Caco-2 (cell line): ENCODE data around the gene CTNNA2. TPM values are rescaled to one million over a fixed set of nuclear protein-coding genes. Genes with fewer than 3 reads are reported as not detected.
A peak's percentile ranks its signal among the peaks of the same experiment; 100 is the strongest.

Experiments
- BruUV-seq: library from RNA; stranded (reverse); fragments of 400-500 nt; replicated peaks from 2 replicates; lab custom pipeline; 2021; lab: Mats Ljungman, UMichigan
- CTCF ChIA-PET: fragments of 300-600 bp; sonication (Branson Sonifier 250); formaldehyde crosslinking; loops from one replicate; lab custom pipeline; 2022; ENCODE audit warnings: antibody characterized with exemption; lab: Charles Lee
- POLR2A ChIA-PET: fragments of 300-600 bp; sonication (Branson Sonifier 250); formaldehyde crosslinking; loops from one replicate; lab custom pipeline; 2022; ENCODE audit warnings: antibody characterized with exemption; lab: Charles Lee
- DNase-seq, 2 experiments: peaks; one replicate each; pipeline versions ENCODE4 v3.0.0 to v3.0.0-alpha.2; 2020 to 2022
- H3K27me3 ChIP-seq: replicated peaks from 2 replicates; pipeline ENCODE4 v1.6.0; 2011; ENCODE audit warnings: low read length; ENCODE audit not compliant: control insufficient read depth, insufficient read depth
- H3K36me3 ChIP-seq: 2 replicates; pipeline ENCODE4 v1.5.1; 2011; ENCODE audit warnings: low read length; ENCODE audit not compliant: control insufficient read depth, insufficient read depth
- H3K4me1 ChIP-seq: fragments of 250-450 bp; sonication (Bioruptor Pico); 2 replicates; pipeline ENCODE4 v1.5.1; 2020; ENCODE audit warnings: mild to moderate bottlenecking
- H3K4me3 ChIP-seq: 2 replicates; pipeline ENCODE4 v1.5.1; 2011; ENCODE audit warnings: low read depth, mild to moderate bottlenecking, control low read depth, low read length
- H3K9me3 ChIP-seq: fragments of 250-450 bp; sonication (Bioruptor Pico); 2 replicates; pipeline ENCODE4 v1.5.1; 2020; ENCODE audit warnings: mild to moderate bottlenecking, moderate library complexity
- H3K27ac Mint-ChIP-seq: one replicate; pipeline ENCODE4 v1.8.0; 2022; ENCODE audit warnings: mixed read lengths; ENCODE audit not compliant: unreplicated experiment
- H3K27me3 Mint-ChIP-seq: one replicate; pipeline ENCODE4 v1.8.0; 2022; ENCODE audit warnings: mixed read lengths; ENCODE audit not compliant: insufficient read depth, unreplicated experiment
- H3K36me3 Mint-ChIP-seq: one replicate; pipeline ENCODE4 v1.8.0; 2022; ENCODE audit warnings: mild to moderate bottlenecking, mixed read lengths; ENCODE audit not compliant: insufficient read depth, unreplicated experiment
- H3K4me1 Mint-ChIP-seq: one replicate; pipeline ENCODE4 v1.8.0; 2022; ENCODE audit warnings: low read depth, mixed read lengths; ENCODE audit not compliant: unreplicated experiment
- H3K4me3 Mint-ChIP-seq: one replicate; pipeline ENCODE4 v1.8.0; 2022; ENCODE audit warnings: mild to moderate bottlenecking, moderate library complexity, mixed read lengths; ENCODE audit not compliant: unreplicated experiment
- H3K9me3 Mint-ChIP-seq: one replicate; pipeline ENCODE4 v1.8.0; 2022; ENCODE audit warnings: mixed read lengths; ENCODE audit not compliant: unreplicated experiment
- CTCF ChIP-seq, 2 experiments: fragments of 200-600 bp in 1 of 2; IDR thresholded peaks; 1 replicate in 1 of 2; 2 replicates in 1 of 2; pipeline versions ENCODE4 v1.5.1 to v1.8.0; 2011 to 2022; ENCODE audit warnings: antibody characterized with exemption in 1 of 2, control low read depth in 1 of 2, inconsistent platforms in 1 of 2, low read depth in 1 of 2, low read length in 1 of 2, mild to moderate bottlenecking in 1 of 2, moderate library complexity in 1 of 2; ENCODE audit not compliant: insufficient read depth in 1 of 2, severe bottlenecking in 1 of 2, unreplicated experiment in 1 of 2
- intact Hi-C: fragments of 100-400 bp; cut with micrococcal nuclease; formaldehyde crosslinking; loops from one replicate; pipeline ENCODE4 v1.10.0; 2022; ENCODE audit not compliant: unreplicated experiment
- total RNA-seq: library from RNA; stranded (reverse); gene quantifications from 2 replicates; pipeline ENCODE4 v1.2.3, GENCODE V29; 2022

The CTNNA2 gene
- total RNA-seq, 1 experiment from 2014 or later, result not detected

GRCh38 chr2:79715338-79715737 is 202.5 kb downstream of the CTNNA2 start:
- no TSS peak for BruUV-seq
- Mint-ChIP-seq H3K36me3 (no peaks in the 10 kb centered on the region), H3K27me3 (peaks cover 3% of the 10 kb centered on the region), H3K9me3 (no peaks in the 10 kb centered on the region), H3K27ac (no peak overlapping the region), H3K4me1 (no peaks in the 10 kb centered on the region), H3K4me3 (no peak overlapping the region)
- POLR2A ChIA-PET, result no interaction called here
- CTCF ChIA-PET, result interaction anchor here (0.7 kb wide), 1 partner anchor 54 kb away, joined by 5 read pairs; no protein-coding TSS in a partner anchor
- Histone ChIP-seq H3K36me3 (no peaks in the 10 kb centered on the region), H3K4me1 (peaks cover 18% of the 10 kb centered on the region), H3K9me3 (no peaks in the 10 kb centered on the region), H3K27me3 (no peaks in the 10 kb centered on the region), H3K4me3 (no peak overlapping the region)
- no peak for DNase-seq
- TF ChIP-seq CTCF (IDR thresholded peaks at IDR 0.05; ENCODE audit: insufficient read depth in 1 of 2, low read depth in 1 of 2, low read length in 1 of 2, severe bottlenecking in 1 of 2, unreplicated experiment in 1 of 2), result no peak
- intact Hi-C loops, result no loop called here

- H3K36me3 Mint-ChIP-seq, result no peaks in the 10 kb centered on the region
- Histone ChIP-seq H3K4me3 (no peak overlapping the region), H3K4me1 (peaks cover 18% of the 10 kb centered on the region), H3K9me3 (no peaks in the 10 kb centered on the region), H3K36me3 (no peaks in the 10 kb centered on the region), H3K27me3 (no peaks in the 10 kb centered on the region)
- intact Hi-C loops, result no loop called here
- TF ChIP-seq CTCF (IDR thresholded peaks at IDR 0.05; ENCODE audit: insufficient read depth in 1 of 2, low read depth in 1 of 2, low read length in 1 of 2, severe bottlenecking in 1 of 2, unreplicated experiment in 1 of 2), result no peak
- H3K27ac Mint-ChIP-seq, result no peak overlapping the region
- no peaks in the 10 kb centered on the region for H3K4me1 Mint-ChIP-seq
- peaks cover 3% of the 10 kb centered on the region for H3K27me3 Mint-ChIP-seq
- no peaks in the 10 kb centered on the region for H3K9me3 Mint-ChIP-seq
- BruUV-seq, result no TSS peak
- no peak for DNase-seq
- POLR2A ChIA-PET, result no interaction called here
- no peak overlapping the region for H3K4me3 Mint-ChIP-seq
- CTCF ChIA-PET, result no interaction called here
Measured at GRCh38 chr2:79716266-79716665, 203.4 kb downstream of the CTNNA2 start.

- H3K4me3 ChIP-seq, result no peak overlapping the region
- Mint-ChIP-seq H3K9me3 (no peaks in the 10 kb centered on the region), H3K36me3 (no peaks in the 10 kb centered on the region), H3K4me1 (no peaks in the 10 kb centered on the region), H3K4me3 (no peak overlapping the region), H3K27me3 (no peaks in the 10 kb centered on the region), H3K27ac (peak overlapping the region; percentile 11)
- TF ChIP-seq CTCF (IDR thresholded peaks at IDR 0.05; ENCODE audit: insufficient read depth in 1 of 2, low read depth in 1 of 2, low read length in 1 of 2, severe bottlenecking in 1 of 2, unreplicated experiment in 1 of 2), result no peak
- BruUV-seq, result no TSS peak
- POLR2A ChIA-PET, result no interaction called here
- CTCF ChIA-PET, result no interaction called here
- H3K9me3 ChIP-seq, result no peaks in the 10 kb centered on the region
- no peaks in the 10 kb centered on the region for H3K36me3 ChIP-seq
- no peaks in the 10 kb centered on the region for H3K27me3 ChIP-seq
- H3K4me1 ChIP-seq, result peaks cover 18% of the 10 kb centered on the region
- intact Hi-C loops, result no loop called here
- DNase-seq, result peak; percentile 45 to 59
Measured at GRCh38 chr2:79717364-79718007, 204.6 kb downstream of the CTNNA2 start.
